K562 (cell line): ENCODE results near the gene MICU1. TPM values are rescaled to one million over a fixed set of nuclear protein-coding genes. Genes with fewer than 3 reads are reported as not detected.

ENCODE experiments used
- CHD1 ChIP-seq: fragments of 200-600 bp; sonication (generic); IDR thresholded peaks from one replicate; pipeline ENCODE4 v1.6.1; 2012; ENCODE audit warnings: mild to moderate bottlenecking, moderate library complexity, low read length, inconsistent platforms
- DNMT1 ChIP-seq: fragments of 450-650 bp; IDR thresholded peaks from 2 replicates; pipeline ENCODE4 v1.6.1; 2016; ENCODE audit warnings: antibody characterized with exemption, mild to moderate bottlenecking
- ID3 ChIP-seq, 2 experiments: fragments of 250-450 bp in 1 of 2; fragments of 450-650 bp in 1 of 2; sonication (Bioruptor Pico) in 1 of 2; IDR thresholded peaks; 2 replicates each; pipeline versions ENCODE4 v1.6.1 to v1.8.0; 2016 to 2021; ENCODE audit warnings: mild to moderate bottlenecking in 2 of 2, moderate library complexity in 2 of 2, missing compliant biosample characterization in 1 of 2, missing genetic modification characterization in 1 of 2
- RAD51 ChIP-seq: fragments of 450-650 bp; IDR thresholded peaks from 2 replicates; pipeline ENCODE4 v1.7.1; 2016; ENCODE audit warnings: low read depth, mild to moderate bottlenecking, borderline replicate concordance
- TBP ChIP-seq: optimal IDR thresholded peaks from 2 replicates; pipeline ENCODE3; 2011; ENCODE audit warnings: low read depth, low read length, improper control_type of control experiment
- TOE1 ChIP-seq, 2 experiments: fragments of 450-650 bp in 1 of 2; sonication (generic) in 1 of 2; formaldehyde crosslinking in 1 of 2; IDR thresholded peaks; 2 replicates each; pipeline versions ENCODE4 v1.7.1 to v1.8.0; 2016 to 2022; ENCODE audit warnings: borderline replicate concordance in 2 of 2, mild to moderate bottlenecking in 2 of 2, antibody characterized with exemption in 1 of 2, inconsistent platforms in 1 of 2, low read depth in 1 of 2, missing genetic modification reagents in 1 of 2, moderate library complexity in 1 of 2
- TRIM28 ChIP-seq: fragments of 450-650 bp; IDR thresholded peaks from 2 replicates; pipeline ENCODE4 v1.6.1; 2017
- YY1 ChIP-seq, 3 experiments: IDR thresholded peaks; 2 replicates each; pipeline ENCODE4 v1.6.1; 2011; ENCODE audit warnings: low read length in 2 of 3, mild to moderate bottlenecking in 2 of 3, moderate library complexity in 2 of 3, borderline replicate concordance in 1 of 3, control low read depth in 1 of 3, low read depth in 1 of 3; ENCODE audit not compliant: insufficient read depth in 3 of 3, insufficient replicate concordance in 2 of 3, control insufficient read depth in 1 of 3, insufficient read length in 1 of 3; ENCODE audit errors: extremely low read depth in 1 of 3
- ZNF184 ChIP-seq: sonication (generic); formaldehyde crosslinking; IDR thresholded peaks from 2 replicates; pipeline ENCODE4 v1.5.0; 2020; ENCODE audit warnings: missing genetic modification reagents
- polyA plus RNA-seq, 8 experiments: library from polyadenylated mRNA; depleted of rRNA in 4 of 8; stranded (reverse) in 5 of 8; unstranded in 3 of 8; fragments of >200 nt; fragmentation: Nextera tagmentation in 2 of 8; fragmentation: Illumina TruSeq in 1 of 8; extraction: Ambion mirVana in 2 of 8; extraction: Trizol in 1 of 8; gene quantifications; 2 replicates each; pipeline versions ENCODE4 v1.2.1 to v1.2.3, GENCODE V29; 2011 to 2014; ENCODE audit warnings: inconsistent platforms in 1 of 8, missing spikeins in 1 of 8
- total RNA-seq, 7 experiments: library from RNA; depleted of rRNA in 6 of 7; stranded (reverse); fragments of >200 nt in 6 of 7; fragmentation: Illumina TruSeq in 2 of 7; extraction: Trizol in 2 of 7; gene quantifications; 2 replicates each; pipeline versions ENCODE4 v1.2.1 to v1.2.3, GENCODE V29; 2011 to 2021; ENCODE audit warnings: low replicate concordance in 1 of 7
- TF ChIP-seq, protein P1 (sequence below): sonication (generic); formaldehyde crosslinking; IDR thresholded peaks from 2 replicates; pipeline ENCODE4 v1.8.0; 2022; ENCODE audit warnings: mild to moderate bottlenecking, low read depth, missing genetic modification reagents
- TF ChIP-seq, protein P2 (sequence below), 2 experiments: fragments of 150-350 bp in 1 of 2; IDR thresholded peaks; 2 replicates each; pipeline ENCODE4 v1.6.1; 2012 to 2016; ENCODE audit warnings: low read depth in 2 of 2, low read length in 2 of 2, mild to moderate bottlenecking in 1 of 2, moderate library complexity in 1 of 2
- TF ChIP-seq, protein P3 (sequence below): fragments of 250-450 bp; sonication (Bioruptor Pico); IDR thresholded peaks from 2 replicates; pipeline ENCODE4 v1.5.0; 2020; ENCODE audit warnings: mild to moderate bottlenecking, borderline replicate concordance
- TF ChIP-seq, protein P4 (sequence below): fragments of 450-650 bp; IDR thresholded peaks from 2 replicates; pipeline ENCODE4 v1.6.1; 2014; ENCODE audit warnings: low read depth, mild to moderate bottlenecking, moderate library complexity, borderline replicate concordance

MICU1 gene
- total and polyA plus RNA-seq, 9 of the 15 experiments (the other 6 are each of a cell fraction or from before 2014, with no cell fraction given), result 29.3 to 76.8 (median 48.4) TPM

GRCh38 chr10:72337039-72337629 lies 288.7 kb downstream of the MICU1 start (continued):
- TF ChIP-seq, protein P1, sequence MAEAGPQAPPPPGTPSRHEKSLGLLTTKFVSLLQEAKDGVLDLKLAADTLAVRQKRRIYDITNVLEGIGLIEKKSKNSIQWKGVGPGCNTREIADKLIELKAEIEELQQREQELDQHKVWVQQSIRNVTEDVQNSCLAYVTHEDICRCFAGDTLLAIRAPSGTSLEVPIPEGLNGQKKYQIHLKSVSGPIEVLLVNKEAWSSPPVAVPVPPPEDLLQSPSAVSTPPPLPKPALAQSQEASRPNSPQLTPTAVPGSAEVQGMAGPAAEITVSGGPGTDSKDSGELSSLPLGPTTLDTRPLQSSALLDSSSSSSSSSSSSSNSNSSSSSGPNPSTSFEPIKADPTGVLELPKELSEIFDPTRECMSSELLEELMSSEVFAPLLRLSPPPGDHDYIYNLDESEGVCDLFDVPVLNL (CRISPR knock-in tag), result peak; percentile 24; the same call in 1 of the 2 replicates
- TF ChIP-seq, protein P2, sequence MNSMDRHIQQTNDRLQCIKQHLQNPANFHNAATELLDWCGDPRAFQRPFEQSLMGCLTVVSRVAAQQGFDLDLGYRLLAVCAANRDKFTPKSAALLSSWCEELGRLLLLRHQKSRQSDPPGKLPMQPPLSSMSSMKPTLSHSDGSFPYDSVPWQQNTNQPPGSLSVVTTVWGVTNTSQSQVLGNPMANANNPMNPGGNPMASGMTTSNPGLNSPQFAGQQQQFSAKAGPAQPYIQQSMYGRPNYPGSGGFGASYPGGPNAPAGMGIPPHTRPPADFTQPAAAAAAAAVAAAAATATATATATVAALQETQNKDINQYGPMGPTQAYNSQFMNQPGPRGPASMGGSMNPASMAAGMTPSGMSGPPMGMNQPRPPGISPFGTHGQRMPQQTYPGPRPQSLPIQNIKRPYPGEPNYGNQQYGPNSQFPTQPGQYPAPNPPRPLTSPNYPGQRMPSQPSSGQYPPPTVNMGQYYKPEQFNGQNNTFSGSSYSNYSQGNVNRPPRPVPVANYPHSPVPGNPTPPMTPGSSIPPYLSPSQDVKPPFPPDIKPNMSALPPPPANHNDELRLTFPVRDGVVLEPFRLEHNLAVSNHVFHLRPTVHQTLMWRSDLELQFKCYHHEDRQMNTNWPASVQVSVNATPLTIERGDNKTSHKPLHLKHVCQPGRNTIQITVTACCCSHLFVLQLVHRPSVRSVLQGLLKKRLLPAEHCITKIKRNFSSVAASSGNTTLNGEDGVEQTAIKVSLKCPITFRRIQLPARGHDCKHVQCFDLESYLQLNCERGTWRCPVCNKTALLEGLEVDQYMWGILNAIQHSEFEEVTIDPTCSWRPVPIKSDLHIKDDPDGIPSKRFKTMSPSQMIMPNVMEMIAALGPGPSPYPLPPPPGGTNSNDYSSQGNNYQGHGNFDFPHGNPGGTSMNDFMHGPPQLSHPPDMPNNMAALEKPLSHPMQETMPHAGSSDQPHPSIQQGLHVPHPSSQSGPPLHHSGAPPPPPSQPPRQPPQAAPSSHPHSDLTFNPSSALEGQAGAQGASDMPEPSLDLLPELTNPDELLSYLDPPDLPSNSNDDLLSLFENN (IDR thresholded peaks at IDR 0.05; ENCODE audit: low read depth in 2 of 2, low read length in 2 of 2), result no peak
- TF ChIP-seq CHD1 (no peak), DNMT1 (0 out of 2 replicates have a peak, but pooled peaks have one; percentile 55), ZNF184 (no peak), TRIM28 (no peak), ID3 (CRISPR knock-in tag; IDR thresholded peaks at IDR 0.05) (no peak), ID3 (tag; IDR thresholded peaks at IDR 0.05) (peak; percentile 25; the same call in 1 of the 2 replicates), RAD51 (no peak), YY1 (IDR thresholded peaks at IDR 0.05; ENCODE audit: borderline replicate concordance in 1 of 3, control insufficient read depth in 1 of 3, extremely low read depth in 1 of 3, insufficient read depth in 3 of 3, insufficient read length in 1 of 3, insufficient replicate concordance in 2 of 3, low read depth in 1 of 3, low read length in 2 of 3) (peak in 1 of 3 experiments; percentile 23), TBP (no peak), TOE1 (IDR thresholded peaks at IDR 0.05; ENCODE audit: borderline replicate concordance) (no peak), TOE1 (CRISPR knock-in tag; IDR thresholded peaks at IDR 0.05; ENCODE audit: borderline replicate concordance, low read depth) (no peak)
- TF ChIP-seq, protein P3, sequence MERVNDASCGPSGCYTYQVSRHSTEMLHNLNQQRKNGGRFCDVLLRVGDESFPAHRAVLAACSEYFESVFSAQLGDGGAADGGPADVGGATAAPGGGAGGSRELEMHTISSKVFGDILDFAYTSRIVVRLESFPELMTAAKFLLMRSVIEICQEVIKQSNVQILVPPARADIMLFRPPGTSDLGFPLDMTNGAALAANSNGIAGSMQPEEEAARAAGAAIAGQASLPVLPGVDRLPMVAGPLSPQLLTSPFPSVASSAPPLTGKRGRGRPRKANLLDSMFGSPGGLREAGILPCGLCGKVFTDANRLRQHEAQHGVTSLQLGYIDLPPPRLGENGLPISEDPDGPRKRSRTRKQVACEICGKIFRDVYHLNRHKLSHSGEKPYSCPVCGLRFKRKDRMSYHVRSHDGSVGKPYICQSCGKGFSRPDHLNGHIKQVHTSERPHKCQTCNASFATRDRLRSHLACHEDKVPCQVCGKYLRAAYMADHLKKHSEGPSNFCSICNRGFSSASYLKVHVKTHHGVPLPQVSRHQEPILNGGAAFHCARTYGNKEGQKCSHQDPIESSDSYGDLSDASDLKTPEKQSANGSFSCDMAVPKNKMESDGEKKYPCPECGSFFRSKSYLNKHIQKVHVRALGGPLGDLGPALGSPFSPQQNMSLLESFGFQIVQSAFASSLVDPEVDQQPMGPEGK (CRISPR knock-in tag), result no peak
- TF ChIP-seq, protein P4, sequence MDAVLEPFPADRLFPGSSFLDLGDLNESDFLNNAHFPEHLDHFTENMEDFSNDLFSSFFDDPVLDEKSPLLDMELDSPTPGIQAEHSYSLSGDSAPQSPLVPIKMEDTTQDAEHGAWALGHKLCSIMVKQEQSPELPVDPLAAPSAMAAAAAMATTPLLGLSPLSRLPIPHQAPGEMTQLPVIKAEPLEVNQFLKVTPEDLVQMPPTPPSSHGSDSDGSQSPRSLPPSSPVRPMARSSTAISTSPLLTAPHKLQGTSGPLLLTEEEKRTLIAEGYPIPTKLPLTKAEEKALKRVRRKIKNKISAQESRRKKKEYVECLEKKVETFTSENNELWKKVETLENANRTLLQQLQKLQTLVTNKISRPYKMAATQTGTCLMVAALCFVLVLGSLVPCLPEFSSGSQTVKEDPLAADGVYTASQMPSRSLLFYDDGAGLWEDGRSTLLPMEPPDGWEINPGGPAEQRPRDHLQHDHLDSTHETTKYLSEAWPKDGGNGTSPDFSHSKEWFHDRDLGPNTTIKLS, result no peak
